NCI-H146 treated with DMSO at 0.1 percent for 48 hours (cell line): ENCODE data around the gene TCAF1.

ENCODE experiments used
- DNase-seq: peaks from one replicate; lab custom pipeline; 2025; ENCODE audit not compliant: unreplicated experiment; lab: John Stamatoyannopoulos, UW

Gene TCAF1

DNA sequence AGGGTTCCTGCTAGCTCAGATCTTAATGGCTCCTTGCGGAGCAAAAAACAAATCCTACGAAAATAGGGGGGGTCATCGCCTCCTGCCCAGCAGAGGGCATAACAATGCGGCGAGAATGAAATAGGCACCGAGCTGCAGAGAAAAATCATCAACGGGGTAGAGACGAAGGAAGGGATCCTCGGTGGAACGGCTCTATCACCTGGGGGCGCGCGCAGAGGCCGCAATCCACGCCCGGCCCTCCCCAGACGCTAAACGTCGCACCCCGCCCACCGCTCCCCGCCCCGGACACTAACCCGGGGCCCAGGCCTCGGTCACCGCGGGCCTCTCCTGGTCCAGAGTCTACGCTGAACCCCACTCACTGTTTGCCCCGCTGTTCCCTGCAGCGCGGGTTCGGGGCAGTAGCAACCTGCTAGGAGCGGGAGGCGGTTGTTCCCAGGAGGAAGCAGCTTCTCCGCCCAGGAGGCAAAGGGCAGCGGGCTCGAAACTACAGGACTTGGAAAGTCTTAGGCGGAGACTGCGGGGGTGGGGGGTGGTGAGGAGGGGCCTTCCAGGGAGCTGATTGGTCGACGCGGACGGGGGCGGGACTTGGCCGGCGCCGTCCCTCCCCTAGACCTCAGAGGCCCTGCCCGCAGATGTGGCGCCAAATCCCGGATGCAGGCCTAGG is at the start of gene TCAF1:
TCAF1 (minus strand) TSS at position 509 of the 664 bp plus-strand sequence. CDS start 25,568 bp downstream, outside the sequence.
- peak; percentile 91 for DNase-seq

- DNase-seq: no peak
Observed at GRCh38 chr7:143948733-143949132, 46.8 kb upstream of the TCAF1 start.

- DNase-seq: no peak
Observed at GRCh38 chr7:143947111-143947510, 45.1 kb upstream of the TCAF1 start.

GRCh38 chr7:143945423-143945822 is 43.4 kb upstream of the TCAF1 start:
- no peak for DNase-seq

DNA sequence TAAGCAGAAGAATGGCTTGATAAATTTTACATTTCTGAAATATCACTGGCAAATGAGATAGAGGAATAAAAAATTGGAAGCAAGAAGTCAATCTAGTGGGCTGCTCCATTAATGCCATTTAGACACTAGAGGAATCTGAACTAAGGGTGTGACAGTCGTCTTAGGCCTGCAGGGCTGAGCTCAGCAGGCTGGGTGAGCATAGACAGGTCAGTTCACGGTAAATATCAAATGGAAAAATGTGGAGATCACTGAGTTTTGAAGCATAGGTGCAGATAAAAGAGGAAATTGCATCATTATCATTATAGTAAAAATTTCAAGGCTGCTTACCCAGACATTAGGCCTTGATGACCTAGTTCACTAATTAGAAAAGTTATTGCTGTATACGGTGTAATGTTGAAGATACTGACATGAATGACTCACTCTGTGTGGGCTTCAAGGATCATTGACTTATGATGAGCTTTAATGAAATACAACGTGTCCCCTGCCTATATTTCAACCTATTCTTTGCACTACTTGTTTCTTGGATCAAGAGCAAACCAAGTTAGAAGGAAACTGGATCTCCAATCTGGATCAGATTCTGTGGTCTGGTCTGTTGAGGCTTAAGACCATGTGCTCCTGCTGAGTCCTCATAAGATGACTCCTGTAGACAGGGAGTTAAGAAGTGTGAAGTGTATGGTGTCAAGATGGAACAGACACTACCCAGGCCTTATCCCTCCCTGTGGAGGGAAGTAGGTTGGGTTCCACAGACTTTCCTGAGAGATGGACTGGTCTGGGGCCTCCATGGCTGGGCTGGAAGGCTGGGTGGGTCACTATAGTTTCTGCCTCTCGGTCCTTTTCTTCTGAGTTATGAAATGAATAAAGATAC is 36.6 kb upstream of the TCAF1 start:
- DNase-seq: no peak

DNA sequence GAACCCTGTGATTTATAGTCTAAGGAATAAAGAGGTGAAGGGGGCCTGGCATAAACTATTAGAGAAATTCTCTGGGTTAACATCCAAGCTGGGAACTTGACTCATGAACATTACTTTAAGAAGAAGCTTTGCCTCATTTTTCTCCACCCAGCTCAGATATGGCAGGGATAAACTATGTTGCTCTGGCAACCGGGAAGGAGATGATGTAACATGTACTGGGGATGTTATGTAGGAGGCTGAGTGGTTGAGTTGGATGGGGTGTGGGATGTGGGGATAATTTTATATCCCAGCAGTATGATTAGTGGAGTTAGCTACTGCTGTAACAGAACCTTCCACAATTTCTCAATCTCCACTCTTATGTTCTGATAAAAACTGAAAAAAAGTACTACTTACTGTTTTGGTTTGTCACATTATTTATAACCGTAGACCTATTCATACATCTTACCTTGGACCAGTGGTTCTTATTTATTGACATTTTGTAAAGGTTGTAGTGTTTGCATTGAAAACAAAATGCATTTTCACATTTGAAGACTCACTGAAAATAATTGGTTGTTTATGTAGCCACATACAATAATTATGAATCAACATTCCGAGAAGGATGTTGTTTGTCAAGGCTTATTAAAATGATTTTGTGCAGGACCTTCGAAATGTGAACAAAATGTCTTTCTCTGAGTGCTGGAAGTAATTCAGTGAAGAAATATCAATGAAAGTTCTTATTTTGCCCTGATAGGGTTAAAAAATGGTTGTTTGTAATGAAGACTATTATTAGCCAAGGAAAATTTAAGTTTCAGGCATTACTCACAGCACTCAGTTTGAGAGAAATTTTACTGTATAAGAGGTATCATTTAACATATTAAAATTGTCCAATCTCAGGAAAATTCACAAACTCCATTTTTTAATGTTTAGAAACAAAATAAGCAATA is 34.4 kb upstream of the TCAF1 start:
- no peak for DNase-seq

DNA sequence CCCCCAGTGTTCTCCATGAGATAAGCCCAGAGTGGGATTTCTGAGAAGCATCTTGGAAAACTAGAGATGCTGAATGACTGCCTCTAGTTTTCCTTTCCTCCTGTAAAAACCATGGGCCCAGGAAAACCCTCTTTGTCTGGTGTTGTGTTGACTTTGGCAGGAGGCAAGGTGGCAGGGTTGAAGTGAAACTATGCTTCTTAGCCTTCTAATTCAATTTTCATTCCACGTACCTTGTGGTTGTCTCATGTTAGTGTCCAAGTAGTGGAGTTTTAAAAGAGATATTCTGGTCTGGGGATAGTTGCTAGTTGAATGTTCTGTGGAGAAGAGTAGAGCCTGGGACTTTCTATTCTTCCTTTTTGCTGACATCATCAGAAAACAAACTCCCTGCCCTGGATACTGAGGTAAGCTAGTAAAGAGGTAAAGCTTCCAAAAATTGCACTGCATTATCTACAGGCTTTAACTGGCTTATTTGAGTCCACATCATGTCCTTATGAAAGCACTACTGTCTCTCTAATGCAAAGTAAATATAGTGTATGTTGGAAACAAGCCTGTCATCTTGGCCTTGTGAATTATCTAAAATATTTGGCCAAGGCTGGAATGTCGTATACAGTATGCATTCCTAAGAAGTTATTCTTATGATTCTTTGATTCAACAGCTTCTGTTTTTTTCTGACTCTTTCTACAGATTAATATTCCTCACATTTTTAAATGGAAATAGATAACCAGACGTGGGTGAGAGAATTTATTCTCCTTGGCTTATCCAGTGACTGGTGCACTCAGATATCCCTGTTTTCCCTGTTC is 32.8 kb upstream of the TCAF1 start, which contains the start of gene OR2F2:
OR2F2 (plus strand) TSS at position 708 of the 800 bp plus-strand sequence; CDS start at position 708, 0 bp downstream.
- no peak for DNase-seq

DNA sequence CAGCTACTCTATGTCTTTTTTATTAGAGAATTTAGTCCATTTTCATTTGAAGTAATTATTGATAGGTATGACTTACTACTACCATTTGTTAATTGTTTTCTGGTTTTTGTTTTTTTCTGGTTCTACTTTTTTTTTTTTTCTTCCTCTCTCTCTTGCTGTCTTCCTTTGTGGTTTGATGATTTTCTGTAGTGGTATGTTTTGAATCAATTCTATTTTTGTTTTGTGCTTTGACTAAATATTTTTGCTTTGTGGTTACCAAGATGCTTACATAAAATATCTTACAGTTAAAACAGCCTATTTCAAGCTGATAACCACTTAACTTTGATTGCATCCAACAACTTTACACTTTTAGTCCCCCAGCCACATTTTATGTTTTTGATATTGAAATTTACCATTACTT is 29.8 kb upstream of the TCAF1 start:
- no peak for DNase-seq

- no peak for DNase-seq
Observed at GRCh38 chr7:143929224-143929920, 27.4 kb upstream of the TCAF1 start.

DNA sequence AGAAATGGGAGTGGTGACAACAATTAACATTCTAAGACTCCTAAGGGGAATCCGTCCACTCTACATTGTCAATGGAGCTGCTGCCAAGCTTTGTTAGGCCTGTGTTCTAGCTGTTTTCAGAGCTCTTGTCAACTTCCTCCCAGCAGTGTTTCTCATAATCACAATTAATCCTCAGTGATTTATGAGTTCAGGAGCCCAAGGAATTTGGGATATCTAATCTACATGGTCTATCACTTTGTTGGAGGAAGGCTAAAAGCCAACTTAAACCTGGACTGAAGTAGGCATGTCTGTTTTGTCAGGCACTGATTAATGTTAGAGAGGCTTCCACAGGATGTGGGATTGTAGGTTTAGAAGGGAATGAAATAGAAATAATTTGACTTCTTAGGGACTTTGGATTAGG is 22.9 kb upstream of the TCAF1 start:
- no peak for DNase-seq

- no peak for DNase-seq
Observed at GRCh38 chr7:143914938-143915652, 13.1 kb upstream of the TCAF1 start.

- no peak for DNase-seq
Observed at GRCh38 chr7:143913945-143914615, 12.1 kb upstream of the TCAF1 start.

DNA sequence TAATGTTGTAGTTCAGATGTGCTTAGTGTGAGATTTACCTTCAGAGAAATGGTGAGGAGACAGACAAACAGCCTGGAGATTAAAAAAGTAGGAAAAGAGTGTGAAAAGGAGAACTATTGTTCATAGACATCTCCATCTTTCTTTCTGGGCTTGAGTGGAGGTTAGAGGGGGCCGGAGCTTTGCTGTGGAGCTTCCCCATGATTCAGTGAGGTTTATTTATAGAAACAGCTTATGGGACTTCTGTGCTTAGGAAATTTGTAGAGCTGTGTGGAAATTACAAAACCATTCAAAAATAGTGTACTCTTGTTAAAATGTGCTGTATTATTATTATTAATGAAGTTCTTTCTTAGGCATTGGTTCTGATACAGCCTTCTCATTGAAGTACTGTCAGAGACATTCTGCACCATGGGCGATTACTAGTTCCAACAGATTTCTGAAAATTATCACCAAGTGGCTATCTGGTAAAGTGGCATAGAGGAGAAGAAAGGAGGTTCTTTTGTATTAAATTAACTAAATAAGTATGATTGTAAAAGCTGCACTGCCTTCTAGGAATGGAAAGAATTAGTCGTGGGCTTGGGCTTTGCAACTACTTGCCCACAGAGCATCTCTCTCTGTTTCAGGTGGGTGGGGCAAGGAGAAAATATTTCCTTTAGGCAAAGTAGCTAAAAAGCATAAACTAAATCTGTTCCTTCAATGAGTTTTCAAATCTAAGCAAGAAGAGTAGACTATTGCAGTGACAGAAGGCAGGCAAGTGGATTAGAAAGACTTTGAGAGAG is 8.7 kb upstream of the TCAF1 start:
- DNase-seq: no peak

- no peak for DNase-seq
Observed at GRCh38 chr7:143909863-143910262, 7.9 kb upstream of the TCAF1 start.

GRCh38 chr7:143908120-143908519 is 6.1 kb upstream of the TCAF1 start:
- no peak for DNase-seq

GRCh38 chr7:143906895-143907294 is 4.9 kb upstream of the TCAF1 start:
- peak; percentile 2 for DNase-seq

DNA sequence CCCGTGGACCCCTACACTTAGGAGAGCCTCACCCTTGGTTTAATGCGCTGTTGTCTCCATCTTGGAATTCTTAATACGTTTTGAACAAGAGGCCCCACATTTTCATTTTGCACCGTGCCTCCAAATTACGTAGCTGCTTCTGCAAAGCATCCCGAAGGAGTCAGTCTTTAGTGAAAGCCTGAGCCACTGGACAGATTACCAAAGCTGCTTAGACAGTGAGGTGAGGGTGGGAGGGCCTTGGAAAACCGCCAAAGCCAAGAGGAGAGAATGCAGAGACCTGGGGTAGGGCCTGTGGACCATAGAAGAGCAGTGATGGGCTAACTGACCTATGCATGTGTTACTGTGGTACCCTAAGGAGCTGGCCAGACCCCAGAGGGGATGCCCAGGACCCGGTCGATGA is 4.2 kb upstream of the TCAF1 start:
- DNase-seq: no peak

GRCh38 chr7:143905509-143905908 is 3.5 kb upstream of the TCAF1 start:
- DNase-seq: no peak
